ENCODE results near the gene HERC3. TPM values are rescaled to one million over a fixed set of nuclear protein-coding genes. Genes with fewer than 3 reads are reported as not detected.
A peak's percentile ranks its signal among the peaks of the same experiment; 100 is the strongest.

HERC3 gene
- total and polyA plus RNA-seq, 2 donors (not counting 1 experiment from before 2014, with no cell fraction given): 24.0 to 78.1 TPM

- ATAC-seq (ENCODE audit: low read depth) (no peak), DNase-seq (no peak)
- Mint-ChIP-seq H3K27ac (no peak overlapping the region), H3K9me3 (ENCODE audit: insufficient read depth) (no peaks in the 10 kb centered on the region), H3K27me3 (no peaks in the 10 kb centered on the region), H3K4me3 (peak overlapping the region; percentile 5), H3K4me1 (peaks cover 54% of the 10 kb centered on the region)
- no CpG with 5 or more reads among the region's 1 CpG for WGBS (ENCODE audit: insufficient coverage)
- TF ChIP-seq CTCF (IDR thresholded peaks at IDR 0.05) (no peak), EZH2 (IDR thresholded peaks at IDR 0.05; ENCODE audit: borderline replicate concordance, insufficient read depth, low read depth, low read length, poor library complexity, severe bottlenecking) (no peak)
- Histone ChIP-seq H2AFZ (ENCODE audit: insufficient read depth, low read depth, low read length, poor library complexity, severe bottlenecking) (no peak overlapping the region), H3K4me3 (ENCODE audit: control extremely low read depth in 1 of 5, extremely low read depth in 1 of 5, insufficient read depth in 1 of 5, low read depth in 2 of 5, low read length in 4 of 5) (no peak overlapping the region), H3K36me3 (replicated peaks in 1 of 2; ENCODE audit: control extremely low read depth in 1 of 2, control insufficient read depth in 1 of 2, extremely low read depth in 1 of 2, insufficient read depth in 2 of 2, low read length in 1 of 2) (peaks cover 0 to 25% of the 10 kb centered on the region in 2 experiments), H3K79me2 (ENCODE audit: control insufficient read depth, insufficient read depth, low read length) (peaks cover 82% of the 10 kb centered on the region), H3K27ac (ENCODE audit: low read length in 2 of 2) (peak overlapping the region in 1 of 2 donors; percentile 7), H3K4me2 (replicated peaks; ENCODE audit: low read depth, low read length, poor library complexity, severe bottlenecking) (peak overlapping the region; percentile 4), H4K20me1 (ENCODE audit: control insufficient read depth, insufficient read depth, low read length, poor library complexity, severe bottlenecking) (peaks cover 67% of the 10 kb centered on the region), H3K9ac (ENCODE audit: low read length) (no peak overlapping the region), H3K9me3 (ENCODE audit: control extremely low read depth in 1 of 3, control insufficient read depth in 2 of 3, insufficient read depth in 1 of 3, low read length in 2 of 3) (no peaks in the 10 kb centered on the region), H3K27me3 (replicated peaks in 1 of 4; ENCODE audit: control extremely low read depth in 1 of 4, control insufficient read depth in 3 of 4, insufficient read depth in 4 of 4, low read length in 3 of 4) (no peaks in the 10 kb centered on the region), H3K4me1 (ENCODE audit: control insufficient read depth in 2 of 2, insufficient read depth in 2 of 2, low read length in 2 of 2) (peaks cover 12 to 24% of the 10 kb centered on the region in 2 donors)
- ChIA-PET CTCF (interaction anchor here (1.0 to 2.0 kb wide), 2 partner anchors 14 to 60 kb away, joined by 3 to 4 read pairs; no protein-coding TSS in a partner anchor), POLR2A (no interaction called here)
- intact Hi-C loops (cut with micrococcal nuclease): no loop called here
These were observed 7.4 kb downstream of the HERC3 start for GRCh38 chr4:88599714-88600113.

- H3K4me1 Mint-ChIP-seq: peaks cover 58% of the 10 kb centered on the region
- Histone ChIP-seq H3K27me3 (replicated peaks in 1 of 4; ENCODE audit: control extremely low read depth in 1 of 4, control insufficient read depth in 3 of 4, insufficient read depth in 4 of 4, low read length in 3 of 4) (no peaks in the 10 kb centered on the region), H3K79me2 (ENCODE audit: control insufficient read depth, insufficient read depth, low read length) (peaks cover 84% of the 10 kb centered on the region), H3K4me3 (ENCODE audit: control extremely low read depth in 1 of 5, extremely low read depth in 1 of 5, insufficient read depth in 1 of 5, low read depth in 2 of 5, low read length in 4 of 5) (no peak overlapping the region), H3K4me2 (replicated peaks; ENCODE audit: low read depth, low read length, poor library complexity, severe bottlenecking) (no peak overlapping the region), H2AFZ (ENCODE audit: insufficient read depth, low read depth, low read length, poor library complexity, severe bottlenecking) (no peak overlapping the region), H3K36me3 (replicated peaks in 1 of 2; ENCODE audit: control extremely low read depth in 1 of 2, control insufficient read depth in 1 of 2, extremely low read depth in 1 of 2, insufficient read depth in 2 of 2, low read length in 1 of 2) (peaks cover 0 to 25% of the 10 kb centered on the region in 2 experiments), H3K9me3 (ENCODE audit: control extremely low read depth in 1 of 3, control insufficient read depth in 2 of 3, insufficient read depth in 1 of 3, low read length in 2 of 3) (no peaks in the 10 kb centered on the region), H3K27ac (ENCODE audit: low read length in 2 of 2) (peak overlapping the region in 1 of 2 donors; percentile 7), H3K4me1 (ENCODE audit: control insufficient read depth in 2 of 2, insufficient read depth in 2 of 2, low read length in 2 of 2) (peaks cover 12 to 24% of the 10 kb centered on the region in 2 donors), H3K9ac (ENCODE audit: low read length) (no peak overlapping the region), H4K20me1 (ENCODE audit: control insufficient read depth, insufficient read depth, low read length, poor library complexity, severe bottlenecking) (peaks cover 71% of the 10 kb centered on the region)
- no peaks in the 10 kb centered on the region for H3K27me3 Mint-ChIP-seq
- ChIA-PET CTCF (interaction anchor here (1.0 to 2.0 kb wide), 2 partner anchors 14 to 61 kb away, joined by 3 to 4 read pairs; no protein-coding TSS in a partner anchor), POLR2A (no interaction called here)
- no peak overlapping the region for H3K4me3 Mint-ChIP-seq
- no peak overlapping the region for H3K27ac Mint-ChIP-seq
- no CpG with 5 or more reads among the region's 2 CpGs for WGBS (ENCODE audit: insufficient coverage)
- no peaks in the 10 kb centered on the region for H3K9me3 Mint-ChIP-seq (ENCODE audit: insufficient read depth)
- TF ChIP-seq EZH2 (IDR thresholded peaks at IDR 0.05; ENCODE audit: borderline replicate concordance, insufficient read depth, low read depth, low read length, poor library complexity, severe bottlenecking) (no peak), CTCF (IDR thresholded peaks at IDR 0.05) (no peak)
- ATAC-seq (ENCODE audit: low read depth): no peak
- DNase-seq: no peak
- intact Hi-C loops (cut with micrococcal nuclease): no loop called here
These were observed 8.0 kb downstream of the HERC3 start for GRCh38 chr4:88600176-88600838.
